Keratinocyte (primary cell): ENCODE measurements around the gene LTC4S.

ENCODE experiments used
- CTCF ChIP-seq, 3 experiments: IDR thresholded peaks in 1 of 3; conservative IDR thresholded peaks in 1 of 3; optimal IDR thresholded peaks in 1 of 3; 2 replicates in 2 of 3; 3 replicates in 1 of 3; pipeline versions ENCODE3 to v1.5.1; 2011; ENCODE audit warnings: low read length in 3 of 3, mild to moderate bottlenecking in 3 of 3, moderate library complexity in 2 of 3, control low read depth in 1 of 3, inconsistent platforms in 1 of 3; ENCODE audit not compliant: insufficient read depth in 2 of 3; ENCODE audit errors: extremely low read depth in 1 of 3
- EZH2 ChIP-seq: IDR thresholded peaks from one replicate; pipeline ENCODE4 v1.6.1; 2012; ENCODE audit warnings: inconsistent platforms, mild to moderate bottlenecking, low read length, moderate library complexity

DNA sequence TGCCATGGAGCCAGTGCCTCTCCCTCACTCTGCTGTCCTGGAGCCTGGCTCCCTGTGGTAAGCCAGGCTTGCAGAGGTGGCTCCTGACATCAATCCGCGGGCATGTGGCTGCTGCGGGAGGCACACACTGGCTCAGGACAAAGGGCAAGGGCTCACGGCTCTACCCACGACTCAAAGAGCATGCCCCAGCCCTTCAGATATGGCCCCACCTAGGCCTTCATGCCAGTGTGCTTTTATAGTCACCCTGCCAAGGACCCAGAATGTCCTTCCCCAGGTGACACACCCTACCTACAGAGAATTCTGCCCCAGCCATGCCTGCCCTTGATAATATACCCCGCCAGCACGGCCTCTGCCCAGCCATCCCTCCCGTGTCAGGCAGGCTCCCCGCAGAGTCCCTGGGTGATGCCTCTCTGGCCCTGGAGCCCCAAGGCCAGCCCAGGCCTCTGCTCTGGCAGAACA lies 11.3 kb downstream of the LTC4S start:
- TF ChIP-seq CTCF (optimal IDR thresholded peaks at IDR 0.05 in 1 of 3, IDR thresholded peaks at IDR 0.05 in 1 of 3, conservative IDR thresholded peaks at IDR 0.05 in 1 of 3; ENCODE audit: extremely low read depth in 1 of 3, insufficient read depth in 2 of 3, low read length in 3 of 3): no peak
- no peak for TF ChIP-seq EZH2
